Osteocyte (in vitro differentiated cells): ENCODE data around the gene TNFRSF1A. TPM values are rescaled to one million over a fixed set of nuclear protein-coding genes. Genes with fewer than 3 reads are reported as not detected.

Source experiments
- DNase-seq: peaks from one replicate; pipeline ENCODE4 v3.0.0; 2021; ENCODE audit warnings: mixed read lengths; ENCODE audit not compliant: unreplicated experiment; ENCODE audit errors: extremely low spot score
- H3K27ac Mint-ChIP-seq: one replicate; pipeline ENCODE4 v1.8.0; 2021; ENCODE audit warnings: mild to moderate bottlenecking, mixed read lengths; ENCODE audit not compliant: unreplicated experiment
- H3K27me3 Mint-ChIP-seq: one replicate; pipeline ENCODE4 v1.8.0; 2021; ENCODE audit warnings: mixed read lengths; ENCODE audit not compliant: unreplicated experiment
- H3K36me3 Mint-ChIP-seq: one replicate; pipeline ENCODE4 v1.8.0; 2021; ENCODE audit warnings: mixed read lengths; ENCODE audit not compliant: unreplicated experiment
- H3K4me1 Mint-ChIP-seq: one replicate; pipeline ENCODE4 v1.8.0; 2021; ENCODE audit warnings: mixed read lengths; ENCODE audit not compliant: unreplicated experiment
- H3K4me3 Mint-ChIP-seq: one replicate; pipeline ENCODE4 v1.8.0; 2021; ENCODE audit warnings: mild to moderate bottlenecking, moderate library complexity, mixed read lengths; ENCODE audit not compliant: unreplicated experiment
- H3K9me3 Mint-ChIP-seq: one replicate; pipeline ENCODE4 v1.8.0; 2021; ENCODE audit warnings: mixed read lengths; ENCODE audit not compliant: unreplicated experiment
- total RNA-seq: library from RNA; stranded (reverse); gene quantifications from 2 replicates; pipeline ENCODE4 v1.2.1, GENCODE V29; 2021
- TF ChIP-seq, protein P1 (sequence below): fragments of 200-600 bp; sonication (generic); IDR thresholded peaks from 2 replicates; pipeline ENCODE4 v1.5.0; 2021; ENCODE audit warnings: antibody characterized with exemption, mild to moderate bottlenecking, moderate library complexity

The TNFRSF1A gene
- total RNA-seq, 1 donor from 2014 or later, result 170 TPM

DNA sequence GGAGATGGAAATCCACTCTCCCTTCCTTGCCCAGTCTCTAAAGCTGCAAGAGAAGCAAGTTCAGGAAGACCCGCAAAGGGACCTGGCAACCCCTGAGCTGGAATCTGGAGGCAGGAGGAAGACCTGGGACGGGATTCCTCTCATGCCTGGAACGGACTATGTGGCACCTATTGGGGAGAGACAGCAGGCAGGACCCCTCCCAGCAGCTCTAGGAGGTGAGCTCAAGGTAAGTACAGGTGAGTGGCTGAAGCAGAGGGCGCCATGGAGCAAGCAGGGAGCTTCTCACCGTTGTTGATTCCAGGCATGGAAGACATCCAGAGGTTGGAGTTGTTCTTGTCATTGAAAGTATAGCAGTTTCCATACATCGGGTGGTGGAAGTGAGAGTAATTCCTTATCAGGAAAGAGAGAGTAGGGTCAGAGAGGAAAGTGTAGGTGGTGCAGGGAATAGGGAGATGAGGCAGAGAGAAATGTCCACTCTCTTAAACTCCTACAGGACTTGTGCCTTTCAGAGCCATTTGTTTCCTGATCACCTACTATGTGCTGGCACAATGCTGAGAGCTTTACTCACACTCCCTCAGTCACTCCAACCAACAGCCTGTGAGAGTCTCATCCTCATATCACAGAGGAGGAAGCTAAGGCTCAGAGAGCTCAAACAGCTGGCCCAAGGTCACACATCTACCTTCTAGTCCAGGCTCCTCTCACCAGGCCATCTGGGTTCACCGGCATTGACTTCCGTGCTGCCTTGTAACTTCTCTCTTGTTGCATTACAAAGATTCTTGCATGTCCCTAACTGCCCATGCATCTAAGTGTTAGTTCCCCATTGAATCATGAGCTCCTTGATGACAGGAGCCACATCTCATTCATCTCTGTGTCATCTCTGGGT is 13.9 kb upstream of the TNFRSF1A start:
- DNase-seq, result no peak
- Mint-ChIP-seq H3K4me3 (no peak overlapping the region), H3K9me3 (no peaks in the 10 kb centered on the region), H3K4me1 (peaks cover 52% of the 10 kb centered on the region), H3K27me3 (no peaks in the 10 kb centered on the region), H3K27ac (no peak overlapping the region), H3K36me3 (no peaks in the 10 kb centered on the region)
- TF ChIP-seq, protein P1, sequence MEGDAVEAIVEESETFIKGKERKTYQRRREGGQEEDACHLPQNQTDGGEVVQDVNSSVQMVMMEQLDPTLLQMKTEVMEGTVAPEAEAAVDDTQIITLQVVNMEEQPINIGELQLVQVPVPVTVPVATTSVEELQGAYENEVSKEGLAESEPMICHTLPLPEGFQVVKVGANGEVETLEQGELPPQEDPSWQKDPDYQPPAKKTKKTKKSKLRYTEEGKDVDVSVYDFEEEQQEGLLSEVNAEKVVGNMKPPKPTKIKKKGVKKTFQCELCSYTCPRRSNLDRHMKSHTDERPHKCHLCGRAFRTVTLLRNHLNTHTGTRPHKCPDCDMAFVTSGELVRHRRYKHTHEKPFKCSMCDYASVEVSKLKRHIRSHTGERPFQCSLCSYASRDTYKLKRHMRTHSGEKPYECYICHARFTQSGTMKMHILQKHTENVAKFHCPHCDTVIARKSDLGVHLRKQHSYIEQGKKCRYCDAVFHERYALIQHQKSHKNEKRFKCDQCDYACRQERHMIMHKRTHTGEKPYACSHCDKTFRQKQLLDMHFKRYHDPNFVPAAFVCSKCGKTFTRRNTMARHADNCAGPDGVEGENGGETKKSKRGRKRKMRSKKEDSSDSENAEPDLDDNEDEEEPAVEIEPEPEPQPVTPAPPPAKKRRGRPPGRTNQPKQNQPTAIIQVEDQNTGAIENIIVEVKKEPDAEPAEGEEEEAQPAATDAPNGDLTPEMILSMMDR, result no peak

DNA sequence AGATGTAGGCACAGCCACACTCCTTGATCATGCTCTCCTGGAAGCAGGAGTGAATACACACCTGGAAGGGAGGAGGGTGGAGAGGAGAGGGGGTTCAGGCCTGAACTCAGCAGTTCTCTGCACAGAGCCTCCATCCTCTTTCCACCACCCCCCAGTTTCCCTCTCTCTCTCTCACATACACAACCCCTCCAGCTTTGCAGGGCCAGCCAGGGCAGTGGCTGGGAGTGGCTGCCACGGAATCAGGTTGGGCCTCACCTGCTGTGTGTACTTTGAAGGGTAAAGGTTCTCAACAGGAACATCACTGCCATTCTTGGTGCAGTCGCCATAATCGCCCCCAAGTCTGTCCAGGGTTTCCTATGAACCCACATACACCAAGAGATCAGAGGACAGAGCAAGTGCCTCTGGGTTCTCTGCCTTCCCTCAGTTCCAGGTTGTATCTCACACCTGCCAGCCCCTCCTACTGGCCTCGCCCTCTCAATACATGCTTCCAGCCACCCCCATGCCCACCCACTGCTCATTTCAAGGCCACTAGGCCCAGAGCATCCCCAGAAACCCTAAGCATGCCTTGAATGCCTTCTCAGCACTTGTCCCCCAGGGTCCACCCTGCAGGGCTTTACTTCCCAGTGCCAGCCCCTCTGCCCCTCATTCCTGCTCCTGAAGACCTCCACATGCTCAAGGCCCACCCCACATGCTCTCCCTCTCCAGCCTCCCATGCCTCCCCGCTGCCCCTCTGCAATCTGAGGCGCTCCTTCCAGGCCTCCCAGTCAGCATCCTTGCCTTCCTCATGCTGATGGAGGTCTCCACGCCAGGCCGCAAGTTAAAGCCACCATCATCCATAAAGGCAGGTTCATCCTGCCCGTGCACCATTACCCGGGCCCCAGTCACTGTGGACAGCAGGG is 12.9 kb upstream of the TNFRSF1A start:
- no peak for DNase-seq
- no peaks in the 10 kb centered on the region for H3K36me3 Mint-ChIP-seq
- H3K27ac Mint-ChIP-seq, result peak overlapping the region; percentile 56
- no peaks in the 10 kb centered on the region for H3K27me3 Mint-ChIP-seq
- H3K4me3 Mint-ChIP-seq, result no peak overlapping the region
- TF ChIP-seq, protein P1, result no peak
- peaks cover 42% of the 10 kb centered on the region for H3K4me1 Mint-ChIP-seq
- no peaks in the 10 kb centered on the region for H3K9me3 Mint-ChIP-seq

- Mint-ChIP-seq H3K4me1 (peaks cover 33% of the 10 kb centered on the region), H3K27me3 (no peaks in the 10 kb centered on the region), H3K4me3 (peak overlapping the region; percentile 4), H3K9me3 (no peaks in the 10 kb centered on the region), H3K27ac (peak overlapping the region; percentile 92), H3K36me3 (no peaks in the 10 kb centered on the region)
- no peak for DNase-seq
- TF ChIP-seq, protein P1, result no peak
Measured at GRCh38 chr12:6352193-6353173, 10.6 kb upstream of the TNFRSF1A start.

GRCh38 chr12:6351622-6352021 is 9.7 kb upstream of the TNFRSF1A start:
- no peak for DNase-seq
- TF ChIP-seq, protein P1, result no peak
- Mint-ChIP-seq H3K36me3 (no peaks in the 10 kb centered on the region), H3K4me1 (peaks cover 30% of the 10 kb centered on the region), H3K4me3 (no peak overlapping the region), H3K9me3 (no peaks in the 10 kb centered on the region), H3K27me3 (no peaks in the 10 kb centered on the region), H3K27ac (no peak overlapping the region)
